Mesenchymal stem cell (in vitro differentiated cells and primary cell): ENCODE data around the gene PRKAR2B.

Source experiments
- DNase-seq: peaks from one replicate; pipeline ENCODE4 v3.0.0-alpha.2; 2013
- H2AFZ ChIP-seq: one replicate; pipeline ENCODE4 v1.6.1; 2013; ENCODE audit warnings: low read depth, mild to moderate bottlenecking, control low read depth, inconsistent platforms, low read length, moderate library complexity
- H2AK5ac ChIP-seq: 2 replicates; pipeline ENCODE4 v1.6.1; 2013; ENCODE audit warnings: low read length, moderate library complexity, mild to moderate bottlenecking, inconsistent platforms; ENCODE audit not compliant: severe bottlenecking
- H2BK120ac ChIP-seq: one replicate; pipeline ENCODE4 v1.6.1; 2013; ENCODE audit warnings: low read depth, mild to moderate bottlenecking, inconsistent platforms, low read length, moderate library complexity
- H2BK12ac ChIP-seq, 2 experiments: one replicate each; pipeline ENCODE4 v1.6.1; 2013; ENCODE audit warnings: inconsistent platforms in 2 of 2, low read length in 2 of 2, mild to moderate bottlenecking in 2 of 2, moderate library complexity in 2 of 2, control low read depth in 1 of 2
- H2BK15ac ChIP-seq: one replicate; pipeline ENCODE4 v1.6.1; 2013; ENCODE audit warnings: mild to moderate bottlenecking, low read depth, inconsistent platforms; ENCODE audit not compliant: poor library complexity, severe bottlenecking
- H2BK5ac ChIP-seq: 2 replicates; pipeline ENCODE4 v1.6.1; 2013; ENCODE audit warnings: low read depth, mild to moderate bottlenecking, low read length, control low read depth, inconsistent platforms; ENCODE audit not compliant: poor library complexity, severe bottlenecking
- H3K14ac ChIP-seq, 2 experiments: one replicate each; pipeline ENCODE4 v1.6.1; 2013; ENCODE audit warnings: inconsistent platforms in 2 of 2, low read length in 2 of 2, control low read depth in 1 of 2, mild to moderate bottlenecking in 1 of 2, moderate library complexity in 1 of 2
- H3K18ac ChIP-seq, 2 experiments: one replicate each; pipeline ENCODE4 v1.6.1; 2013; ENCODE audit warnings: inconsistent platforms in 2 of 2, low read length in 2 of 2, control low read depth in 1 of 2, low read depth in 1 of 2, mild to moderate bottlenecking in 1 of 2
- H3K23ac ChIP-seq, 2 experiments: one replicate each; pipeline ENCODE4 v1.6.1; 2013; ENCODE audit warnings: inconsistent platforms in 2 of 2, low read length in 2 of 2, mild to moderate bottlenecking in 2 of 2, moderate library complexity in 2 of 2, control low read depth in 1 of 2
- H3K27ac ChIP-seq: 2 replicates; pipeline ENCODE4 v1.5.1; 2013; ENCODE audit warnings: mild to moderate bottlenecking, moderate library complexity, low read length, control low read depth, inconsistent platforms; ENCODE audit not compliant: poor library complexity, severe bottlenecking
- H3K27me3 ChIP-seq, 2 experiments: 2 replicates each; pipeline versions ENCODE4 v1.6.1 to v1.7.0; 2013; ENCODE audit warnings: low read length in 2 of 2, mild to moderate bottlenecking in 2 of 2, moderate library complexity in 2 of 2, control low read depth in 1 of 2, inconsistent platforms in 1 of 2; ENCODE audit not compliant: control insufficient read depth in 1 of 2, insufficient read depth in 1 of 2
- H3K36me3 ChIP-seq, 2 experiments: 2 replicates each; pipeline versions ENCODE4 v1.6.1 to v1.7.0; 2013; ENCODE audit warnings: low read length in 2 of 2, control low read depth in 1 of 2, inconsistent platforms in 1 of 2, low read depth in 1 of 2, mild to moderate bottlenecking in 1 of 2; ENCODE audit not compliant: insufficient read depth in 2 of 2, control insufficient read depth in 1 of 2
- H3K4ac ChIP-seq, 2 experiments: one replicate each; pipeline ENCODE4 v1.6.1; 2013; ENCODE audit warnings: inconsistent platforms in 2 of 2, low read length in 2 of 2, mild to moderate bottlenecking in 2 of 2, moderate library complexity in 2 of 2, control low read depth in 1 of 2, low read depth in 1 of 2
- H3K4me1 ChIP-seq: 2 replicates; pipeline ENCODE4 v1.6.1; 2013; ENCODE audit warnings: low read depth, low read length, control low read depth; ENCODE audit not compliant: control insufficient read depth, insufficient read depth
- H3K4me2 ChIP-seq: 2 replicates; pipeline ENCODE4 v1.6.1; 2013; ENCODE audit warnings: low read length, mild to moderate bottlenecking, inconsistent platforms; ENCODE audit not compliant: poor library complexity, severe bottlenecking
- H3K4me3 ChIP-seq, 2 experiments: 2 replicates each; pipeline versions ENCODE4 v1.5.1 to v1.7.0; 2013; ENCODE audit warnings: low read length in 2 of 2, mild to moderate bottlenecking in 2 of 2, control low read depth in 1 of 2, low read depth in 1 of 2; ENCODE audit not compliant: insufficient read depth in 1 of 2
- H3K79me1 ChIP-seq: replicated peaks from 2 replicates; pipeline ENCODE4 v1.6.1; 2013; ENCODE audit warnings: mild to moderate bottlenecking, control low read depth, low read length, inconsistent platforms; ENCODE audit not compliant: poor library complexity, severe bottlenecking
- H3K9ac ChIP-seq: 2 replicates; pipeline ENCODE4 v1.7.0; 2013; ENCODE audit warnings: mild to moderate bottlenecking, low read length, moderate library complexity
- H3K9me3 ChIP-seq: 2 replicates; pipeline ENCODE4 v1.7.0; 2013; ENCODE audit warnings: mild to moderate bottlenecking, low read length; ENCODE audit not compliant: control insufficient read depth
- H4K8ac ChIP-seq: one replicate; pipeline ENCODE4 v1.6.1; 2013; ENCODE audit warnings: inconsistent platforms, mild to moderate bottlenecking, low read length, moderate library complexity
- H4K91ac ChIP-seq: one replicate; pipeline ENCODE4 v1.6.1; 2013; ENCODE audit warnings: mild to moderate bottlenecking, low read length, inconsistent platforms
- WGBS: methylation state at CpG from one replicate; pipeline ENCODE4 v1.1.7; 2013; ENCODE audit warnings: mixed read lengths; 5-methylcytosine and 5-hydroxymethylcytosine counted together

Gene PRKAR2B

DNA sequence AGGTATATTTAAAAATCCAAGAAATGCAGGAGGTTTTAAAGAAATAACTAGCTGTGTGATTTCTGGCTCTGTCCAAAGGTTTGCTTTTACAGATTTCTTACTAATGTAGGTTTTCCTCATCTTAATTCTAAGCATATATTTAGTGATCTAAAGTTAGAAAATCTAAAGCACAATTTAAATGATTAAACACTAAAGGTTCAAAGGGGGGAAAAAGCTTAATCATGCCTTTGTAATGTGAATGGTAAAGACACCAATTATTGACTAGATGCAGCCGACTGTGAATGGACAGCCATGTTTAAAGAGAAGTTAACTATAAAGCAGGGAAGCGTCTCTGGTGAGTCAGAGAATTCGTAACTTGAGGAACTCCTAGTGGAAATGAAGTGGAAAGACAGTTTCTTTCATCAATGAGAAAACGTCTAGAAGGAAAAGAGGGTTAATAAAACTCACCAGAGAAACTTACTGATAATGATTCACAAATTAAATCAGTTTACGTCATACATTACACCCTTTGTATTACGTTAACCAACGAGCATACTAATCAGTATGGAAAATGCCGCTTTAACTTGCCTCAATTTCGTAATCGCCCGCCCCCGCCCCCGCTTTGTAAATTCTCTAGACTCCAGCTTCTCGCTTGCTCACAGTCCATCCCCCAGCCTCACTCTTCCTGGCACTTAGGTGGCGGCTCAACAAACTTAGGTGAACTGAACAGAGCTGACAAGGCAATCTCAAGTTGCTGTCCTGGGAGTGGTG is 123.2 kb downstream of the PRKAR2B start:
- H3K9ac ChIP-seq = peak overlapping the region; percentile 98

DNA sequence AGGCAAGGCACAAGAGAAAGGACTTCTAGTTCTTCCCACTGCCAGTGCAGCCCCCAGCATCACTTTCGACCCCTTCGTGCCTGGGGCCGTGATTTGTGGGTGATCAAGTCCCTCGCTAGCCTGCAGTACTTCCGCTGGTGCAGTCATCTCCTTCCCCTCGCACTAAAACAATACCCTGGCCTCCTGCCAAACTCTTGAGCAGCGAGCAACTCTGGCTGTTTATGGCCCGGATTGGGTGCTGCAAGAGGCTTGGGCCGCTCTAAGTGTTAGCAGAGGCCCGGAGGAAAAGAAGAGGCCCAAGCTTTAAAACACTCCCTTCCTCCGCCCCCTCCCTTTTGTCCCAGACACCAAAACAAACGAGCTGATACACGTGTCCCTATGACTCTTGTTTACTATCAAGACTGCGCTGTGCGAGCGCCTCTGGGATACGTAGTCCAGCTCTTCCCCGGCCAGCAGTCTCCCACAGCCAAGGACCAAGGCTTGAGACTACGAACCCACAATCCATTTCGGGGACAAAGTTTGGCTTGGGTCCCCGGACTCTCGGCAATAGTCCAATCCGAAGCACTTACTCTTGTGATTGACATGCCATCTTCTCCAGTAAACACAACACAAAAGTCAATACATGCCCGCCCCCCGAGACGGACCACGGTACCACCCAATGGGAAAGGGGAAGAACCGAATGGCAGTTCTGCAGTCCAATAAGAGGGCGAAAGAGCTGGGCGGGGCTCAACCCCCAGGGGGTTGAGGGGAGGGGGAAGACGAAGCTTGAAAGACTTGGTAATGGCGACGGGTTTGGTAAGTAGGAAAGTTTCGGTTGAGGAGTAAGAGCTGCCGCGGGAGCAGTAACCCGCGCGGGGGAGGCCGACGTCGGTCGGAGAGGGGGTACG is 124.0 kb downstream of the PRKAR2B start, which contains the start of gene HBP1:
TSS of gene HBP1 (plus strand) at position 771 of the 887 bp plus-strand sequence. CDS start 10,891 bp downstream, outside the sequence.
- H2AK5ac ChIP-seq = no peak within 1 kb of the TSS
- DNase-seq = peak; percentile 100
- peak within 1 kb of the TSS; percentile 88 for H3K4me2 ChIP-seq
- H3K79me1 ChIP-seq = no peaks in the 10 kb centered on the region
- H2BK120ac ChIP-seq = peak within 1 kb of the TSS; percentile 98
- H3K27me3 ChIP-seq = no peaks in the 10 kb centered on the region
- peak within 1 kb of the TSS; percentile 94 to 98 for H3K18ac ChIP-seq
- peak within 1 kb of the TSS; percentile 44 to 83 for H2BK12ac ChIP-seq
- H2BK5ac ChIP-seq = peak within 1 kb of the TSS; percentile 89
- no peak within 1 kb of the TSS for H3K23ac ChIP-seq
- H3K4ac ChIP-seq = peak within 1 kb of the TSS; percentile 87 to 89
- no peaks in the 10 kb centered on the region for H3K9me3 ChIP-seq
- peak within 1 kb of the TSS; percentile 93 for H2BK15ac ChIP-seq
- H2AFZ ChIP-seq = peak within 1 kb of the TSS; percentile 48
- H4K91ac ChIP-seq = peak within 1 kb of the TSS; percentile 99
- peaks cover 3 to 5% of the 10 kb centered on the region in 2 experiments for H3K36me3 ChIP-seq
- peak within 1 kb of the TSS; percentile 94 for H3K27ac ChIP-seq
- peak within 1 kb of the TSS; percentile 92 for H4K8ac ChIP-seq
- under 1% methylated on average over 44 of the region's 44 CpGs for WGBS
- peaks cover 5% of the 10 kb centered on the region for H3K4me1 ChIP-seq
- H3K9ac ChIP-seq = peak within 1 kb of the TSS; percentile 98
- H3K4me3 ChIP-seq = peak within 1 kb of the TSS; percentile 94 to 98
- peak within 1 kb of the TSS; percentile 53 to 92 for H3K14ac ChIP-seq

More for the DNA sequence above, 123.2 kb downstream of the PRKAR2B start:
- H3K9me3 ChIP-seq = no peaks in the 10 kb centered on the region
- peak overlapping the region; percentile 83 for H3K27ac ChIP-seq
- peak overlapping the region; percentile 91 for H4K8ac ChIP-seq
- H2BK15ac ChIP-seq = peak overlapping the region; percentile 15
- H3K4me2 ChIP-seq = peak overlapping the region; percentile 88
- H3K4me1 ChIP-seq = peaks cover 4% of the 10 kb centered on the region
- peak overlapping the region; percentile 45 to 84 for H3K4me3 ChIP-seq
- peak overlapping the region in 1 of 2 experiments; percentile 23 for H3K14ac ChIP-seq
- DNase-seq = peak; percentile 94
- no peaks in the 10 kb centered on the region for H3K79me1 ChIP-seq
- no peaks in the 10 kb centered on the region for H3K27me3 ChIP-seq
- H2BK120ac ChIP-seq = no peak overlapping the region
- H3K36me3 ChIP-seq = peaks cover 3 to 5% of the 10 kb centered on the region in 2 experiments
- H3K23ac ChIP-seq = no peak overlapping the region
- peak overlapping the region in 1 of 2 experiments; percentile 50 for H3K4ac ChIP-seq
- H2BK5ac ChIP-seq = peak overlapping the region; percentile 26
- peak overlapping the region; percentile 44 to 50 for H2BK12ac ChIP-seq
- peak overlapping the region; percentile 63 to 94 for H3K18ac ChIP-seq
- WGBS = under 1% methylated on average over 15 of the region's 15 CpGs
- H2AFZ ChIP-seq = peak overlapping the region; percentile 48
- H4K91ac ChIP-seq = peak overlapping the region; percentile 15
- no peak overlapping the region for H2AK5ac ChIP-seq

GRCh38 chr7:107169120-107170050 is 124.9 kb downstream of the PRKAR2B start:
- no peak overlapping the region for H2AK5ac ChIP-seq
- peak overlapping the region in 1 of 2 experiments; percentile 83 for H2BK12ac ChIP-seq
- peak overlapping the region; percentile 99 for H4K91ac ChIP-seq
- peak overlapping the region; percentile 92 for H4K8ac ChIP-seq
- no peaks in the 10 kb centered on the region for H3K9me3 ChIP-seq
- H3K23ac ChIP-seq = no peak overlapping the region
- H3K14ac ChIP-seq = peak overlapping the region; percentile 53 to 92
- H3K27ac ChIP-seq = peak overlapping the region; percentile 94
- H3K4ac ChIP-seq = peak overlapping the region; percentile 87 to 89
- WGBS = under 1% methylated on average over 55 of the region's 73 CpGs
- peak overlapping the region; percentile 96 for H3K9ac ChIP-seq
- H2BK5ac ChIP-seq = peak overlapping the region; percentile 89
- peak overlapping the region; percentile 94 to 98 for H3K18ac ChIP-seq
- H3K4me1 ChIP-seq = peaks cover 5% of the 10 kb centered on the region
- DNase-seq = peak; percentile 98
- peak overlapping the region; percentile 98 for H2BK120ac ChIP-seq
- H3K36me3 ChIP-seq = peaks cover 3 to 5% of the 10 kb centered on the region in 2 experiments
- peaks cover under 1% of the 10 kb centered on the region for H3K79me1 ChIP-seq
- H3K4me3 ChIP-seq = peak overlapping the region; percentile 94 to 98
- peak overlapping the region; percentile 72 for H3K4me2 ChIP-seq
- H2AFZ ChIP-seq = peak overlapping the region; percentile 27
- H2BK15ac ChIP-seq = peak overlapping the region; percentile 93
- no peaks in the 10 kb centered on the region for H3K27me3 ChIP-seq
